ENCODE results near the gene CHRNA1.
A peak's percentile ranks its signal among the peaks of the same experiment; 100 is the strongest.

The CHRNA1 gene

DNA sequence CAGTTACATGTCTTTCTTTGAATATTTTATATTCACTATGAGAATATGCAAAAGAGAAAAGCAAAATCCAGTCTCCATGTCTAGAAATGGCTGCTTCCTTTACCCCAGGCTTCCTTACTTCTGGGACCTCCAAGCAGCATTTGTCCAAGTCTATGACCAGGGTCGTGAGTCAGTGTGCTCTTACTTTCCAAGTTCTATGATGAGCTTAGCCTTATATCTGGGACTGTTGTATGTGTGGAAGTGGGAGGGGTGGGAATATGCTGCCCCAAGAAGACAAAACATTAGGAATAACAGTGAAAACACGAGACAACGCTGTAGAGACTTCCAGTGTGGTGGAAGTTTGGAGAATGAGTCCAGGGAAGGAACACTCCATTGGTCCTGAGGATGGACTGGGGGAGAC is 21.2 kb upstream of the CHRNA1 start:
- DNase-seq = peak in 2 of 42 donors; percentile 3 to 28
- intact Hi-C loops (cut with DNase I) = no loop called here

DNA sequence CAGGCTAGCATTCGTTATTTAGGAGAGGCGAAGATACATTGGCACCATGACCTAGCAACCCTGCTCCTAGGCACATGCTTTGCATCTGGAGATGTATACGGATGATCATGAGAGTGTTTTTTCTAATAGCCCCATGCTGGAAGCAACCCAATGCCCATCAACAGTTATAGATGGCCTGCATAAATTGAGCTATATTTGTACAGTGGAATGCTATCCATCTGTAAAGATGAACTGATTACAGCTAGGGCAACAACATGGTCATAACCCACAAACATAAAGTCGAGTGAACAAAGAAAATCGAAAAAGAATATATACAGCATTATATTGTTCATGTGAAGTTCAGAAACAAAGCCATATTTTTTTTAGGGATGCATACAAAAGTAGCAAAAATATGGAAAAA is 20.6 kb upstream of the CHRNA1 start:
- intact Hi-C loops (cut with DNase I) = no loop called here
- DNase-seq = peak in 1 of 42 donors; percentile 3

DNA sequence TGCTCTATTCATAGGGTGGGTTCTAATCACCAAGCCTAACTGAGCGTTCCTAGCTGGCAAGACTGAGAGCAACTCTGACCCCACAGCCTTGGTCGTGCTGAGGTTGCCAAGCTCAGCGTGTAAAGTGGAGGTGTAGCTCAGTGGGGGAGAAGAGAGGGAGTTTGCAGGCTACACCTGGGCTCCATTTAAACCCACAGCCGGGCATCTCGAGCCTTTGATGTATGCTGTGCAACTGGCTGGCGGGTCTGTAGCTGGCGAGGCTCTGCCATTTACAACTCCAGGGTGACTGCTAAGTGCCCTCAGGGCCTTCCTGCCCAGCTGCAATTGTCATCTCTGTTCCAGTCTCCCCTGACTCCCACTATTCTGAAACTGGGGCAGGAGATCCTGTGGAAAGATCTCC is 20.0 kb upstream of the CHRNA1 start:
- DNase-seq = peak in 2 of 42 donors; percentile 6 to 29
- intact Hi-C loops (cut with DNase I) = no loop called here

DNA sequence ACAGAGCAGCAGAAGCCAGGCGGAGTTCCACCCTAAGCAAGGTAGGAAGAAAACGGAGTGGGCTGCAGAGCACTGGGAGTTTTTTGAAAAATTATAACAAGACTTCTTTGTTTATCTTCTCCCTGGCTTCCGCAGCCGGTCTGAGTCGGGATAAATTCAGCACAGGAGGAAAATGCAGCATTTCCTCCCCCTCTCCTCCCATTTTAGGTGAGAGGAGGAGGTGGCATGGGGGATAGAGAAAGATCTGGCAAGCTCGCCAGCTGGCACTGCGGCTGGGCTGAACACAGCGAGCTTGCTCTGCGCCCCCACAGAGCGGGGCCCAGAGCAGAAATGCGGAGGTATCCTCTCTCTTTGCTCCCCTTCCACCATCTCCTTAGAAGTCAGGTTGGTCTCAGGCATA is 17.7 kb upstream of the CHRNA1 start:
- intact Hi-C loops (cut with DNase I) = no loop called here
- DNase-seq = peak in 33 of 42 donors; percentile 17 to 83 (median 43)

DNA sequence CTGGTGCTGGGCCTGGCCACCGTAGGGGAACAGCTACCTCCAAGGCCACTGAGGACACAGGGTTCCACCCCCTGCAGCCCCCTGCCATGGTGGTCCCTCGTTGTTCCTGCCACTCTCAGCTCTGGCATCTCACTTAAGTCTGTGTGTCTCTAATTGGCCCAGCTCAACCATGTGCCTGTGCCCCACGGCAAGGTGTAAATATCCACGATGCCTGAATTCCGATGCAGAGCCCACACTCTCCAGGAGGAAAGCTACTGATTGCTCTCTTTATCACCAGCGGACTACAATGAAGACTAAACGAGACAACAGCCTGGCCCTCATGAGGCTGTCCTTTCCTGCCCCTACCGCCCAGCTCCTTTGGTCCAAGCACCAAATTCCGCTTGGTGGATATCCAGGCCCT is 17.0 kb upstream of the CHRNA1 start:
- DNase-seq = peak in 1 of 42 donors; percentile 41
- intact Hi-C loops (cut with DNase I) = no loop called here

DNA sequence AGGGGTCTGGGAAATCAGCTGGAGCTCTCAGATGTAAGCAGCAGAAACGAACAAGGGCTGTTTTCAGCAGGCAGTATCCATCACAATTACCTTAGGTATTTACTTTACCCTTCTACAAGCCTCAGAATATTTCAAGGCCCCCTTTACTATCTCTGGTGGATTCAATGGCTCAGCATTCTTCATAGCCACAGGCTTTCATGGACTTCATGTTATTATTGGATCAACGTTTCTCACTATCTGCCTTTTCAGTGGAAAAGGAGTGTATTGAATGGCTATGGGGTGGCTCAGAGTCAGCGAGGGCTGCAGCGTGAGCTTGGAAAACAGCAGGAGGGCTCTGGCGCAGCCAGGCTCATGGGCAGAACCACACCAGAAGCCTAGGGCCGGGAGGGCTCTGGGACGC is 16.6 kb upstream of the CHRNA1 start:
- intact Hi-C loops (cut with DNase I) = no loop called here
- no peak for DNase-seq

DNA sequence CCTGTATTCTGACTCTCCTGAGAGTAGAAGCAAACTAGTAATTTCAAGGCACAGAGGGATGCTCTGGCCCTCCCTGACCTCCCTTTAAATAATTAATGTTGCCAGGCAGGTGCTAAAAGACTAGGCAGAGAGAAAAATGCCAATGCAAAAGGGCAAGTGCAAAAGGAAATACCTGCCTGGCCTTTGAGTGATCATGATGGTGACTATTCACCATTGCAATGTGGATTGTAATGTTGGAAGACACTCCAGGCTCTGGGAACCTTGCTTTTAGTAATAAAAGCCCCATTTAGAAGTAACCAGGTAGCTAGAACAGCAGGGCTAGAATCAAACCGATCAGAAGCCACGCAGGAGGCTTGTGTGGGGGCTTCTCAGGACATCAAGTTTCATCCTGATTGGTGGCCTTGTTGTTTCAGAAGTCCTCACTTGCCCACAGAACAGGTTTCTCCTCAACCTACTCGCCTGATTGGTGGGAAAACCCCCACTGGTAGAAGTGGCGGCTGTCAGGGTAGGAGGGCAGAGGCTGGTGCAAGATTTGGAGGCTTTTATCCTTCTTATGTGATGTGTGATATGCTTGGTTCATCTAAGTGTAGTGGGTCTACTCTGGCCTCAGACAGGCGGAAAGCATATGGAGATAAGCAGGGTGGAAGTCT is 16.0 kb upstream of the CHRNA1 start:
- intact Hi-C loops (cut with DNase I) = no loop called here
- peak in 1 of 42 donors; percentile 25 for DNase-seq

DNA sequence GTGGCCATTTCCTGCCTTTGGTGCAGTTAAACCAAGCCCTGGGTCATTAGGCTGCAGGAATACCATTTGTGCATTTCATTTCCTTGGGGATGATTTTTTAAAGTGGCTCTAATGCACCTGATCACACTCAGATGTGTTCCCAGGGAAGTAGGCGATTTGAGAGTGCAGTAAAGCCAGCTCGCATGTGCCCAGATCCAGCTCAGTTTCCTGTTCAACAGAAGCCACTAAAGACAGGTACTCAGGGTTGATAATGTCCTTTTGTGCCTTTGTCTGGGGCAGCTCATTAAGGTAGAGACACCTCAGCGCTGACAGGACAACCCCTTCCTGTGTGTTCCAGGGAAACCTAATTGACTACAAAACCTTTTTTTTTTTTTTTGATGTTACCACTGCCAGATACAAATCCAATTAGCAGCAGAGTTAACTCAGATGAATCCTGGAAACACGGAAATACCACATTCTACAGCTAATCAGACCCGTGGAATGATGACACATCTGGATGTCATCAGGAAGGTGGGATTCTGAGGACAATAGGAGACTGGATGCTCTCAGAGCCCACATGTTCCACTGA is 15.2 kb upstream of the CHRNA1 start:
- peak in 1 of 42 donors; percentile 25 for DNase-seq
- intact Hi-C loops (cut with DNase I) = no loop called here

DNA sequence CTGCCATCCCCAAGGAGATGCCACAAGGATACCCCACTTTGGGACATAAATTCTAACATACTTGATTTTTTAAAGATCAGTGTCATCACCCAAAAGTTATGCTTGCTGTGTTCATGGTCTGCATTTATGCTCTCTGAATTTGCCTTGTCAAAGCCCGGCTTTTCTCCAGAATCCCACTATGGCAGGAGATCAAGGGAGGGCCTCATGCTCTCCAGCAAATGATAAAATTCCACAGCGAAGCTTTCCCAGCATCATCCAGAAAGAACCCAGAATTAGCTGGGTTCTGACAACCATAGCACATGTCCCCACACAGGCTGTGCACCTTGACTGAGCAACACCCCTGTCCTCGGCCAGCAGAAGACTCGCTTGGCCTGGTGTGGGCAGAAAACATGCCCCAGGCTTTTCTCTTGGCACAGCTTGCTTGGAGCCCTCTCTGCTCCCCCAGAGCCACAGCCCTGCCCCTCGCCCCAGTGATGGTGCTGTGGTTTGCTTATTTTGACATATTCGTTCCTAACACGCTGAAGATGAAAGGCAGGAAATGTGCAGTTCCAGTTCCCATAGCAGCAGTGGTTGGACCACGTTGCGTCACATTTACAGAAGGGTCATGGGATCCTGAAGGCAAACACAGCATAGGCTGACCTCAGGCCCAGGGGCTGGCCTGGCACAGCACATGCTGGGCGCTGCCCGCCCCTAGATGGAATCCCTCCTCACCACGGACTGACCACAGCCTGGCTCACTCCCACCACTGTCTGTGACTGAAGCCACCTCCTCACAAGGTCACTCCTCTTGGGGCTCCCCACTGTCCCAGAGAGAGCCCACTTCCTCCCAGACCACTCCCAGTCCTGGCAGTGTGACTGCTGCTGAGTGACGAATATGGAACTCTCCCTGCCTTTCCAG is 14.1 kb upstream of the CHRNA1 start:
- DNase-seq = peak in 1 of 42 donors; percentile 42

DNA sequence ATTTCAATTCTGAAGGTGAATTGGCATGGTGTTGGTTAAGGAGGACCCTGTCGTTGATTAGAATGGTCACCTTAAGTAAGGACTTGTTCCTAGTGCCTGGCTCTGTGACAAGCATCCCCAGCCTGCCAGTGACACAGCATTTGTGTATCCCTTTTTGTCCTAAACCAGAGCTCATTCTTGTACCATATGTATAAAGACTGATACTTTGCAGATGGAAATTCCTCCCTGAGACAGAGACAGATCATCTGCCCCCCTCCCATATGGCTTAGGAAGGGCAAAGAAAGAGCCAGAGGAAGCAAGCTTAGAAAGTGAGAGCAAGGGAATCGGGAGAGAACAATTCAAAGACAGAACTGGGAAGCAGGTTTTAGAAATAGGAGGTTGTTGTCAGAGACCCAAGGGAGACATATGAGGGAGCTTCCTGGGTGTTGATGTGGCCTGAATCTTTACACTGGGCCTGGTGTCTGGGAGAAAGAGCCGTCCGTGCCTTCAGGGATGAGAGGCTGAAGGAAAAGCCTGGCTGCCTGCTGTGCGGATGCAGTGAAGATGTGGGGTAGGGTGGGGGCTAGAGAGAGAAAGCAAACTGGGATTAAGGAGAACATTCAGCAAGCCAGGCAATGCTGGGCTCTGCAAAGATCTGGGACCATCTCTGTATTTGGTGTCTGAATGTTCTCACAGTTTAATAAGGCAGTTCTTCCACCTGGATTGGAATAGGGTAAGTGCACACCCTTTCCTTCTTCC is 13.2 kb upstream of the CHRNA1 start:
- intact Hi-C loops (cut with DNase I) = no loop called here
- no peak for DNase-seq

More for the DNA sequence above, 14.1 kb upstream of the CHRNA1 start:
- intact Hi-C loops (cut with DNase I) = no loop called here

DNA sequence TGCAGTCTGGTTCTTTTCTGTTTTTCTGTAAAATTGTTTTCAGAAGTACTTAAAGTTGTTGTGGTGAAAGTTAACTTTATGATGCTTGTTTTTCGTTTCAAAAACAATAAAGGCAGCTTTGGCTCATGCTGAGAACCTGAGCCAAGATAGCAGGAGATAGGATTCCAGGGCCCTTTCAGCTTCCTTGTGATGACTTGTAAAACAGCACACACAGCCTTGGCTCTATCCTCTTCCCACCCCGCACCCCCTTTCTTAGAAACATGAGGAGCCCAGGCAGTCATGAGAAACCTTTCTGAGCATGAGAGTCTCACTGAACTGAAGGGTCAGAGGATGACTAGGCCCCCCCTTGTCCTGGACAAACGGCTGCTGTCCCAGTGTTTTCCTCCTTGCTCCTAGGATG is 12.4 kb upstream of the CHRNA1 start:
- intact Hi-C loops (cut with DNase I) = no loop called here
- no peak for DNase-seq

DNA sequence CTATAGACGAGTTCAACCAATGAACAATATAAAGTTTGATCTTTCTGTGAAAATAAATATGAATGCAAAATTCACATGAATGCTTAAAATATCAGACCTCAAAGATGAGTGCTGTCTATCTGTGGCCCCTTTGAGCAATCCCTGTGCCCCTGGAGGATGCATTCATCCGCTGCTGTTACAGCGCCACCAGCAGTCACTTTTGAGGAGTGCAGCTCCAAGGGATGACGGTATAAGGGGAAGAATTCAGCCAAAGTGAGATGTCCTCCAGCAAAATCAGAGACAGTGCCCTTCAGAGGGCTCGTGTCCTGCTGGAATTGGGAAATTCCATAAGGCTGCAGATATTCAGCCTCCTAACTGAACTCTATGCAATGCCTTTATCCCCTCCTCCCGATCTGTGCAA is 12.0 kb upstream of the CHRNA1 start:
- intact Hi-C loops (cut with DNase I) = no loop called here
- DNase-seq = no peak

DNA sequence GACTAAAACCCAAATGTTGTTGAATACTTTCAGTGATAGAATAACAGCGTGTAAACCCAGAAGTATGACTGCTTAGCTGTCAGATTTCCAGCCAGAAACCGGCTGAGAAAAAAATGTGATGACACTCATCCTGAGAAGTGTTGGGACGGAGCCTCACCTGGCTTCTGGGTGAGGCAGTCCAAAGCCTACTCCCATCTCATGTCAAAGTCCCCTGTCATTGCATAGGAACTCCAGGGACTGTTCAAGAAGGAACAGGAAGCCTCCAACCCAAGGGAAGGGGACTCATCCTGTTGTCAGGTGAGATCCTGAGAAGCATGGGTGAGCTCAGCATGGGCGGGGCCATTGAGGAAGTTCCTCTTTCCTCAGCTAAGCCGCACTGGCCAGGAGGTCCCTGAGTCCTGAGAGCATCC is 11.3 kb upstream of the CHRNA1 start:
- no peak for DNase-seq
- intact Hi-C loops (cut with DNase I) = no loop called here

DNA sequence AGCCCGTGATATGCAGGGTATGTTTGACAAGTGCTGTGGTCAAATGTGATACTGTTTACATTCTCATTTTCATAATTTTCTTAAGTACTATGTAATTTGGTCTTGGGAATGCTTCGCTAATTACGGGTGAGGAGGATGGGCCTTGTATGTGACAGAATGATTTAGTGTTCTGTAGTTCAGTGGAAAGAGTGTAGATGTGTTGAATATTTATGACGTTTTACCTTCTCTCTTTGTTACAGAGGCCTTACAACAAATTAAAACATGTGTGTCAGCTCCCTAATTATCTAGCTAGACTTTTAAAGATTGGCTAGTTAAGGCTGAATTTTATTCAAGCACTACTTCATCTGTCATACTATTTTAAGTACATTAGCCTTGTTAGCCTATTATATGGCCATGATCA is 10.6 kb upstream of the CHRNA1 start:
- intact Hi-C loops (cut with DNase I) = loop anchor here (5.0 kb wide), 1 partner anchor 217 kb away; no protein-coding TSS in a partner anchor
- DNase-seq = no peak

DNA sequence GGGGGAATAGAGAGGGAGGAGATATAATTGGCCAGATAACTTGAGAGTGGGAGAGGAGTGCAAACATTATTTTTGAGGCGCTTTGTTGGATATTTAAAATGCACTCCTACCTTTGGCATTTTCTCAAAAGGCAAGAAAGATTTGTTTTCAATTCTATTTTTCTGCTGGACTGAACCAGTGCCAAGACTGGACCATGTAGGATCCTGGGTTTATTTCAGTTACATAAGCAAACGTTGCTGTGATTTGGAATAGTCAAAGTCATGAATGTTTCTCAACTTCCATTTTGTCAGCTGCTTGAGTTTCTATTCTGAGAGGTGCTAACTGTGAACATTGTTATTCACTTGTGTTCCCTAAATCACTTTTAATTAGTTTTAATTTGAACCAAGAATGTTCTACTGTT is 8.9 kb upstream of the CHRNA1 start:
- DNase-seq = no peak
- intact Hi-C loops (cut with DNase I) = loop anchor here (5.0 kb wide), 1 partner anchor 219 kb away; no protein-coding TSS in a partner anchor

DNA sequence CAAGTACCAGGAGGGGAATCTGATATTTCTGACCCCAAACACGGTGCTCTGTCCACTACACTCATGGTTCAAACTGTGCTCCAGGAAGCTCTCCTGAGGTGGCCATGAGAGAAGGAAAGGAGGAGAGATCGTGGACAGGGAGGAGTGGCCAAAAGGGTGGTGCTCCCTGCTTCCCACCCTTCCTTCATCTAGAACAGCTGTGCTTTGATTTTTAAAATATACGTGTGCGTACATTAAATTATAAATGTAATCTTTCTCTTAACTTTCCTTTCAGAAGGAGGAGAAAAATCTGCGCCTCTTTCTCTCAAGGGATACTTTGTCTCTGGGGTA is 8.2 kb upstream of the CHRNA1 start:
- intact Hi-C loops (cut with DNase I) = loop anchor here (5.0 kb wide), 1 partner anchor 220 kb away; no protein-coding TSS in a partner anchor
- DNase-seq = no peak

DNA sequence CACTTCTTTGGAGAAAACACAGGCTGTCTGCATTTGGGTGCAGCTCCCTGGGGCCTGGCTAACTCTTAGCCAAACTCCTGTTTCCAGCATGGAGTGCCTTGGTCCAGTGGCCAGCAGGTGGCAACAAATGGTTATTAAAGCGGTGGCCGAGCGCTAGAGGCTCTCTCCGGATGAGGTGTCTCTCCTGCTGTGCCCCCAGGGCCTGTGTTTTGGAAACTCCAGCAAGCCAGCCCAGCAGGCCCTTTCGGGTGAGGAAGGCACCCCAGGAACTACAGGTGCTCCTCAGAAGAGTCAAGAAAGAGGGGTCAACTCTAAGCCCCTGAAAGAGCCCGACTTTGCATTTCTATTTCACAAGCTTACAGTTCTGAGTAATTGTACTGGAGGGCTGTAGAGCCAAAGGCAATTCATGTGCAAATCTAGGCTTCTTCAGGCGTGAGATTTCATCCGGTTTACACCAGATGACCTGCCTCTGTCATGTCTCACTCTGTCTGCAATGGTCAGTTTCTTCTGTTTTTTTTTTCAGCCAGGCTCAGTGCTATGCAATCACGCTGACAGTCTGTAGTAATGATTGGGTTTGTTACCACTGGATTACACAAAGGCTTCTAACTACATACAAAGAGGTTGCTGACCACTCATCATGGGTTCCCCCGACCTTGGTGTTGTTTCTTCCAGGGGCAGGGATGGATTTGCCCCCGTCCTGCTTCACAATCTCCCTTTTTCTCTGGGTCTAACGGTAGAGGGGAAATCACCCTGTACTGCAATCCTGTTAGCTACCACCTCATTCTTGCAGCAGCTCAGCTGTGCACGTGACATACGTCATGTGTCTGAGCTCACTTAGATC is 7.6 kb upstream of the CHRNA1 start:
- intact Hi-C loops (cut with DNase I) = loop anchor here (5.0 kb wide), 1 partner anchor 220 kb away; no protein-coding TSS in a partner anchor
- DNase-seq = peak; percentile 58 to 91 (median 80)

DNA sequence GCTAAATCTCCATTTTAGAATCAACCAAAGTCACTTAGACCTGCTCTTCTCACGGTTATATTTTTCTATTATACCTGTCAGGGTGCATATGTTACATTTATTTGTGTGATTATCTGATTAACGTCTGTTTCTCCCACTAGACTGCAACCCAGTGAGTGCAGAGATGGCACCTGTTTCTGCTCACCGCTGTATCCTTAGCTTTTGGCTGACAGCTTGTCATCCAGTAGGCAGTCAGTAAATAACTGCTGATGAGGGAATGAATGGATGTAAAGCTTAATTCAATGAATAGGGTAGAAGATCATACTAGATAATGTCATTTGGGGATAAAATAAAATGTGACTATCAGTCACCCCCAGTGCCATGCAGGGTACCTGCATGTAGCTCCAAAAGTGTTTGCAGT is 6.9 kb upstream of the CHRNA1 start:
- intact Hi-C loops (cut with DNase I) = loop anchor here (5.0 kb wide), 1 partner anchor 221 kb away; no protein-coding TSS in a partner anchor
- no peak for DNase-seq

All from head of caudate nucleus (tissue), 42 donors.